GM23338 (cell line): ENCODE results near the gene SVIL. TPM values are rescaled to one million over a fixed set of nuclear protein-coding genes. Genes with fewer than 3 reads are reported as not detected.

Experiments used
- ATAC-seq: fragments of 200-7000 bp; cut with Tn5 transposase; 3 replicates; pipeline ENCODE4 v1.9.1; 2020
- DNase-seq: peaks from one replicate; pipeline ENCODE4 v3.0.0-alpha.2; 2015; ENCODE audit warnings: low spot score
- H2AFZ ChIP-seq: fragments of 200-600 bp; sonication (generic); 2 replicates; pipeline ENCODE4 v1.8.0; 2016; ENCODE audit warnings: antibody characterized with exemption, mild to moderate bottlenecking, moderate library complexity
- H3F3A ChIP-seq: fragments of 200-600 bp; sonication (generic); replicated peaks from 2 replicates; pipeline ENCODE4 v1.8.0; 2017; ENCODE audit warnings: antibody characterized with exemption, mixed run types, low read depth
- H3K27ac ChIP-seq: fragments of 200-600 bp; sonication (generic); 2 replicates; pipeline ENCODE4 v1.6.1; 2016; ENCODE audit warnings: low read depth
- H3K27me3 ChIP-seq: fragments of 200-600 bp; sonication (generic); 2 replicates; pipeline ENCODE4 v1.8.0; 2016; ENCODE audit warnings: mild to moderate bottlenecking, mixed run types, moderate library complexity; ENCODE audit not compliant: insufficient read depth
- H3K36me3 ChIP-seq: fragments of 200-600 bp; sonication (generic); 2 replicates; pipeline ENCODE4 v1.8.0; 2016; ENCODE audit warnings: mild to moderate bottlenecking; ENCODE audit not compliant: insufficient read depth
- H3K4me1 ChIP-seq: fragments of 200-600 bp; sonication (generic); 2 replicates; pipeline ENCODE4 v1.8.0; 2016; ENCODE audit warnings: mild to moderate bottlenecking, moderate library complexity; ENCODE audit not compliant: insufficient read depth
- H3K4me2 ChIP-seq: fragments of 200-600 bp; sonication (generic); 2 replicates; pipeline ENCODE4 v1.7.1; 2017; ENCODE audit warnings: mixed run types
- H3K4me3 ChIP-seq: fragments of 200-600 bp; sonication (generic); 2 replicates; pipeline ENCODE4 v1.6.1; 2016; ENCODE audit warnings: mixed run types
- H3K79me2 ChIP-seq: fragments of 200-600 bp; sonication (generic); replicated peaks from 2 replicates; pipeline ENCODE4 v1.8.0; 2017; ENCODE audit warnings: mild to moderate bottlenecking; ENCODE audit not compliant: insufficient read depth
- H3K9me2 ChIP-seq: fragments of 200-600 bp; sonication (generic); 2 replicates; pipeline ENCODE4 v1.8.0; 2017; ENCODE audit not compliant: insufficient read depth
- H4K20me1 ChIP-seq: fragments of 200-600 bp; sonication (generic); replicated peaks from 2 replicates; pipeline ENCODE4 v1.8.0; 2017; ENCODE audit warnings: mild to moderate bottlenecking; ENCODE audit not compliant: insufficient read depth
- H3K27ac Mint-ChIP-seq: 2 replicates; pipeline ENCODE4 v1.8.0; 2020; ENCODE audit warnings: inconsistent platforms, mild to moderate bottlenecking, moderate library complexity, mixed read lengths
- H3K27me3 Mint-ChIP-seq: 3 replicates; pipeline ENCODE4 v1.8.0; 2022; ENCODE audit warnings: low read depth, mild to moderate bottlenecking, moderate library complexity, mixed read lengths, inconsistent platforms; ENCODE audit not compliant: insufficient read depth, poor library complexity
- H3K36me3 Mint-ChIP-seq: 3 replicates; pipeline ENCODE4 v1.8.0; 2021; ENCODE audit warnings: low read depth, mild to moderate bottlenecking, inconsistent platforms, moderate library complexity, mixed read lengths
- H3K4me1 Mint-ChIP-seq: 3 replicates; pipeline ENCODE4 v1.8.0; 2020; ENCODE audit warnings: mild to moderate bottlenecking, inconsistent platforms, mixed read lengths
- H3K4me3 Mint-ChIP-seq: 3 replicates; pipeline ENCODE4 v1.8.0; 2021; ENCODE audit warnings: moderate library complexity, mild to moderate bottlenecking, inconsistent platforms, mixed read lengths
- H3K9me3 Mint-ChIP-seq: 3 replicates; pipeline ENCODE4 v1.8.0; 2020; ENCODE audit warnings: moderate library complexity, mild to moderate bottlenecking, inconsistent platforms, mixed read lengths
- CREB1 ChIP-seq: fragments of 250-450 bp; sonication (Bioruptor Pico); IDR thresholded peaks from 2 replicates; pipeline ENCODE4 v1.5.0; 2020; ENCODE audit warnings: low read depth, mild to moderate bottlenecking, moderate library complexity
- ETS1 ChIP-seq: IDR thresholded peaks from 2 replicates; pipeline ENCODE4 v1.6.1; 2016; ENCODE audit warnings: antibody characterized with exemption
- EZH2 ChIP-seq: fragments of 200-600 bp; sonication (generic); IDR thresholded peaks from one replicate; pipeline ENCODE4 v1.8.0; 2017; ENCODE audit warnings: antibody characterized with exemption, mild to moderate bottlenecking, low read depth; ENCODE audit not compliant: unreplicated experiment
- EZH2phosphoT487 ChIP-seq: fragments of 200-600 bp; sonication (generic); IDR thresholded peaks from one replicate; pipeline ENCODE4 v1.8.1; 2018; ENCODE audit warnings: antibody characterized with exemption; ENCODE audit not compliant: unreplicated experiment
- JUNB ChIP-seq: IDR thresholded peaks from one replicate; pipeline ENCODE4 v1.6.1; 2016; ENCODE audit warnings: antibody characterized with exemption; ENCODE audit not compliant: unreplicated experiment
- NANOG ChIP-seq: IDR thresholded peaks from 2 replicates; pipeline ENCODE4 v1.6.1; 2016; ENCODE audit warnings: antibody characterized with exemption, borderline replicate concordance
- ZNF114 ChIP-seq: fragments of 250-450 bp; sonication (Bioruptor Pico); IDR thresholded peaks from 2 replicates; pipeline ENCODE4 v1.5.0; 2020; ENCODE audit warnings: mild to moderate bottlenecking, moderate library complexity
- ZNF331 ChIP-seq: fragments of 250-450 bp; sonication (Bioruptor Pico); IDR thresholded peaks from 2 replicates; pipeline ENCODE4 v1.5.0; 2020; ENCODE audit warnings: low read depth, mild to moderate bottlenecking, moderate library complexity
- ZNF462 ChIP-seq: fragments of 250-450 bp; sonication (Bioruptor Pico); IDR thresholded peaks from 2 replicates; pipeline ENCODE4 v1.5.0; 2020; ENCODE audit warnings: mild to moderate bottlenecking, moderate library complexity
- polyA plus RNA-seq: library from polyadenylated mRNA; unstranded; fragments of >200 nt; fragmentation: Nextera tagmentation; extraction: Ambion mirVana; gene quantifications from 2 replicates; pipeline ENCODE4 v1.2.1, GENCODE V29; 2016
- total RNA-seq: library from RNA; depleted of rRNA; stranded (reverse); fragments of >200 nt; shearing (Covaris generic); gene quantifications from 2 replicates; pipeline ENCODE4 v1.2.3, GENCODE V29; 2014
- TF ChIP-seq, protein P1 (sequence below), 2 experiments: fragments of 200-600 bp in 1 of 2; sonication (generic) in 1 of 2; conservative IDR thresholded peaks; 2 replicates each; pipeline versions ENCODE4 v1.5.1 to v1.6.1; 2016 to 2017; ENCODE audit warnings: antibody characterized with exemption in 2 of 2, low read depth in 2 of 2, mild to moderate bottlenecking in 2 of 2, moderate library complexity in 1 of 2

The SVIL gene
- total and polyA plus RNA-seq, 2 experiments from 2014 or later, result 8.8 to 34.9 TPM

DNA sequence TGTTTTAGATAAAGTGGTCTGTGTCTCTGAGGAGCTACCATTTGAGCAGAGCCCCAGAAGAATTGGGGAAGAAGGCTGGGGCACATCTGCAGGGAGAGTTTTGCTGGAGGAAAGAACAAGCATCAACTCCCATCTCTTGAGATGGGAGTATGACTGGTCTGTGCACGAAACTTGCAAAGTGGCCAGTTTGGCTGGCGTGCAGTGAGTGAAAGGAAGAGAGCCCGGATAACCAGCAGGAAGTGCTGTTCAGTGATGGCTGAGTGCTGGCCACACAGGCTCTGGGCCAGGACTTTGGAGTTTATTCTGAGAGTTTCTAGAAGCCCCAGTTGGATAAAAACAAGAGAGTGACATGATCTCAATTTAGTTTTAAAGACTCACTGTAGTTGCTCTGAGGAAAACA, 34.4 kb upstream of the SVIL start:
- Histone ChIP-seq H3K9me2 (no peaks in the 10 kb centered on the region), H3K27me3 (no peaks in the 10 kb centered on the region), H2AFZ (no peak overlapping the region), H3F3A (no peaks in the 10 kb centered on the region), H4K20me1 (no peaks in the 10 kb centered on the region), H3K4me1 (peaks cover 15% of the 10 kb centered on the region), H3K79me2 (no peaks in the 10 kb centered on the region), H3K36me3 (no peaks in the 10 kb centered on the region), H3K27ac (no peak overlapping the region), H3K4me3 (no peak overlapping the region), H3K4me2 (no peak overlapping the region)
- no peaks in the 10 kb centered on the region for H3K27me3 Mint-ChIP-seq
- TF ChIP-seq, protein P1, sequence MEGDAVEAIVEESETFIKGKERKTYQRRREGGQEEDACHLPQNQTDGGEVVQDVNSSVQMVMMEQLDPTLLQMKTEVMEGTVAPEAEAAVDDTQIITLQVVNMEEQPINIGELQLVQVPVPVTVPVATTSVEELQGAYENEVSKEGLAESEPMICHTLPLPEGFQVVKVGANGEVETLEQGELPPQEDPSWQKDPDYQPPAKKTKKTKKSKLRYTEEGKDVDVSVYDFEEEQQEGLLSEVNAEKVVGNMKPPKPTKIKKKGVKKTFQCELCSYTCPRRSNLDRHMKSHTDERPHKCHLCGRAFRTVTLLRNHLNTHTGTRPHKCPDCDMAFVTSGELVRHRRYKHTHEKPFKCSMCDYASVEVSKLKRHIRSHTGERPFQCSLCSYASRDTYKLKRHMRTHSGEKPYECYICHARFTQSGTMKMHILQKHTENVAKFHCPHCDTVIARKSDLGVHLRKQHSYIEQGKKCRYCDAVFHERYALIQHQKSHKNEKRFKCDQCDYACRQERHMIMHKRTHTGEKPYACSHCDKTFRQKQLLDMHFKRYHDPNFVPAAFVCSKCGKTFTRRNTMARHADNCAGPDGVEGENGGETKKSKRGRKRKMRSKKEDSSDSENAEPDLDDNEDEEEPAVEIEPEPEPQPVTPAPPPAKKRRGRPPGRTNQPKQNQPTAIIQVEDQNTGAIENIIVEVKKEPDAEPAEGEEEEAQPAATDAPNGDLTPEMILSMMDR (conservative IDR thresholded peaks at IDR 0.05; ENCODE audit: low read depth in 2 of 2), result no peak
- TF ChIP-seq EZH2, result no peak
- no peak for TF ChIP-seq JUNB
- TF ChIP-seq ZNF331 (CRISPR knock-in tag), result no peak
- no peak for TF ChIP-seq CREB1 (CRISPR knock-in tag)
- no peak for TF ChIP-seq ZNF114
- TF ChIP-seq ETS1, result no peak
- TF ChIP-seq ZNF462 (CRISPR knock-in tag), result no peak
- no peak for TF ChIP-seq NANOG
- TF ChIP-seq EZH2phosphoT487, result no peak
- DNase-seq (no peak), ATAC-seq (no peak)
- peaks cover 14% of the 10 kb centered on the region for H3K4me1 Mint-ChIP-seq
- H3K9me3 Mint-ChIP-seq, result peaks cover 10% of the 10 kb centered on the region
- H3K36me3 Mint-ChIP-seq, result peaks cover 13% of the 10 kb centered on the region
- no peak overlapping the region for H3K4me3 Mint-ChIP-seq
- H3K27ac Mint-ChIP-seq, result no peak overlapping the region; the same call in 1 of the 2 replicates
